HG02623 (cell line): ENCODE measurements around the gene GLB1L3.
"Not testable (repeated sequence)": the region's sequence is repeated elsewhere in the genome, so short reads cannot be mapped to it uniquely, and the experiment has no call there.

ENCODE experiments used
- ATAC-seq: cut with Tn5 transposase; IDR thresholded peaks from one replicate; pipeline ENCODE4 v1.9.1; 2021; ENCODE audit warnings: moderate library complexity; ENCODE audit not compliant: unreplicated experiment

Gene GLB1L3

GRCh38 chr11:134272381-134273316 lies 3.5 kb upstream of the GLB1L3 start:
- ATAC-seq: no peak

GRCh38 chr11:134273317-134273712 lies 2.9 kb upstream of the GLB1L3 start:
- ATAC-seq: no peak

GRCh38 chr11:134275188-134275533 lies 1.0 kb upstream of the GLB1L3 start:
- no peak for ATAC-seq

GRCh38 chr11:134276396-134277182 lies 410 bp downstream of the GLB1L3 start:
- peak; percentile 21 for ATAC-seq

- no peak for ATAC-seq
Observed at GRCh38 chr11:134277183-134278001, 1.2 kb downstream of the GLB1L3 start.

- no peak for ATAC-seq
Observed at GRCh38 chr11:134278356-134278755, 2.2 kb downstream of the GLB1L3 start.

- ATAC-seq: not testable (repeated sequence)
Observed at GRCh38 chr11:134281635-134282034, 5.5 kb downstream of the GLB1L3 start.

- no peak for ATAC-seq
Observed at GRCh38 chr11:134282121-134283045, 6.2 kb downstream of the GLB1L3 start.

GRCh38 chr11:134283461-134284230 lies 7.5 kb downstream of the GLB1L3 start:
- ATAC-seq: no peak

- ATAC-seq: not testable (repeated sequence)
Observed at GRCh38 chr11:134284349-134284748, 8.2 kb downstream of the GLB1L3 start.

- ATAC-seq: no peak
Observed at GRCh38 chr11:134287561-134287960, 11.4 kb downstream of the GLB1L3 start.

- ATAC-seq: no peak
Observed at GRCh38 chr11:134288486-134288885, 12.3 kb downstream of the GLB1L3 start.

GRCh38 chr11:134289167-134289566 lies 13.0 kb downstream of the GLB1L3 start:
- ATAC-seq: no peak

GRCh38 chr11:134289789-134290188 lies 13.6 kb downstream of the GLB1L3 start:
- no peak for ATAC-seq

GRCh38 chr11:134290646-134291045 lies 14.5 kb downstream of the GLB1L3 start:
- ATAC-seq: no peak

- ATAC-seq: no peak
Observed at GRCh38 chr11:134291196-134291595, 15.0 kb downstream of the GLB1L3 start.

- no peak for ATAC-seq
Observed at GRCh38 chr11:134292661-134293060, 16.5 kb downstream of the GLB1L3 start.

GRCh38 chr11:134293119-134294113 lies 17.2 kb downstream of the GLB1L3 start:
- ATAC-seq: no peak
